ENCODE data around the gene ASF1A.

Gene ASF1A

GRCh38 chr6:118877806-118878205 is 16.1 kb upstream of the ASF1A start:
- DNase-seq (ENCODE audit: low read depth): no peak
- no peak for TF ChIP-seq CTCF (IDR thresholded peaks at IDR 0.05; ENCODE audit: insufficient read depth, low read depth, low read length, missing control alignments)
- H3K4me3 ChIP-seq (ENCODE audit: low read depth, low read length): no peak overlapping the region

DNA sequence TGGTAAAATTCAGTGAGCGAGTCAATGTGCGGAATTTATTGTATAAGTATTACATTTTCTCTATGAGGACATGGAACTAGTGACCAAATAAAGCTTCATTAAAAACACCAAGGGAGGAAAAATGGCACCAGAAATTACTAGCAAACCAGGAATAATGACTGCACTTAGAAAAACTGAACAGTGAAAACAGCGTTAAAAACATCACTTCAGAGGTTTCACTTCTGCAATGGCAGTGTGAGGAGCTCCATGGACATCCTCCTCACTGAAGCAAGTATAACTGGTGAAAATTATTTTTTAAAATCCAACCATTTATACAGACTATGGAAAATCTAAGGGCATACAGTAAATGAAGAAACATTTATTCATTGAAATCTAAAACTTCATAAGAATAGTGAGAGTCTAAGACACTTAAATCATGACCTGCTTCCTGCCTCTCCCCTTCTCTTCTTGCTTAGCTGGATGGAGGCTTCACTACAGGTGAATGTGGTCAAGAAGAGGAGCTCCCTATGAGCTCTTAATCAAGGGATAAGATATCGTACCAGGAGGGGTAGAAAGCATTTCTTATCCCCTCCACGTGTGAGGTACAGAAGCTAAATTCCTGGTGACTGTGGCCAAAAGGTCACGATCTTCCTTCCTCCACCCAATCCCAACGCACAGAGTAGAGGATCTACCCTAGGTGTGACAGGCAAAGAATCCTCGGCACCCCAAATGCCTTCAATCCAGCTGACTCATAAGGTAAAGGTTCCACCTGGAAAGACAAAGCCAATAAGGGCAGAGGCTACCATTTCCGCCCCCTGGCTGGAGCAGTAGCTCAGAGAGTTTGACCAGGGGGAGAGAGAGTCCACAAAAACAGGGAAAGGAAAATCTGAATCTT is 12.3 kb upstream of the ASF1A start:
- TF ChIP-seq CTCF (IDR thresholded peaks at IDR 0.05; ENCODE audit: insufficient read depth, low read depth, low read length, missing control alignments): no peak
- peak; percentile 41 for DNase-seq (ENCODE audit: low read depth)
- no peak overlapping the region for H3K4me3 ChIP-seq (ENCODE audit: low read depth, low read length)

GRCh38 chr6:118882314-118882905 is 11.5 kb upstream of the ASF1A start:
- H3K4me3 ChIP-seq (ENCODE audit: low read depth, low read length): no peak overlapping the region
- TF ChIP-seq CTCF (IDR thresholded peaks at IDR 0.05; ENCODE audit: insufficient read depth, low read depth, low read length, missing control alignments): no peak
- no peak for DNase-seq (ENCODE audit: low read depth)

DNA sequence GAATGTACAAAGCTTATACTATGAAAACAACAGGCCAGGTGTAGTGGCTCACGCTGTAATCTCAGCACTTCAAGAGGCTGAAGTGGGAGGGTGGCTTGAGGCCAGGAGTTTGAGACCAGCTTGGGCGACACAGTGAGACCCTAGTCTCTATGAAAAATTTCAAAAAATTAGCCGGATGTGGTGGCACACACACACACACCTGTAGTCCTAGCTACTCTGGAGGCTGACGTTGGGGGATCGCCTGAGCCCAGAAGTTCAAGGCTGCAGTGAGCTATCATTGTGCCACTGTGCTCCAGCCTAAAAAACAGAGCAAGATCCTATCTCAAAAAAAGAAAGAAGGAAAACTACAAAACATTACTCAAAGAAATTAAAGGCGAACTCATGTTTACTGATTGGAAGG is 7.3 kb upstream of the ASF1A start:
- DNase-seq (ENCODE audit: low read depth): no peak
- no peak for TF ChIP-seq CTCF (IDR thresholded peaks at IDR 0.05; ENCODE audit: insufficient read depth, low read depth, low read length, missing control alignments)
- no peak overlapping the region for H3K4me3 ChIP-seq (ENCODE audit: low read depth, low read length)

DNA sequence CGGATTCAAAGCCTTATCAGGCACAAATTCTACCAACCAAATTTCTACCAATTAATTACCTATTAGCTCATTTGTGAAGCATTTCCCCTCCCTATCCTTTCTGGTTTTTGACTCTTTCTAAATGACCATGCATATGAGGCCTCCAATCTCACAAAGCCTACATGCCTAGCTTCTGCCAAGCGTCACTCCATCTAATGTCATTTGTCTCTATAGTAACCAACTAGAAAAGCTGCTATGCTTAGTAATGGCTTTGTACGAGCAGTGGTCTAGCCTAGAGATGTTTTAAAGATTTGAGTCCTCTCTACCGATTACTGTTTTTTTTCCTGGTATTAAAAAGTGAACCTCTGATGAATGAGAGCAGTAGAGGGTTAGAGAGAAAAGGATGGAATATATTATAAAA is 4.8 kb upstream of the ASF1A start:
- no peak for DNase-seq (ENCODE audit: low read depth)
- TF ChIP-seq CTCF (IDR thresholded peaks at IDR 0.05; ENCODE audit: insufficient read depth, low read depth, low read length, missing control alignments): no peak
- H3K4me3 ChIP-seq (ENCODE audit: low read depth, low read length): no peak overlapping the region

- TF ChIP-seq CTCF (IDR thresholded peaks at IDR 0.05; ENCODE audit: insufficient read depth, low read depth, low read length, missing control alignments): no peak
- peak; percentile 51 for DNase-seq (ENCODE audit: low read depth)
- no peak overlapping the region for H3K4me3 ChIP-seq (ENCODE audit: low read depth, low read length)
These were observed 2.8 kb upstream of the ASF1A start for GRCh38 chr6:118890997-118891790.

Measured in GM12865 (cell line).